Activated T-helper 1 cell treated with anti-CD3 and anti-CD28 coated beads, Interleukin-2, amount 50 U/mL, for 16 hours (primary cell): ENCODE data around the gene SLC5A2.
A peak's percentile ranks its signal among the peaks of the same experiment; 100 is the strongest.
"Not testable (repeated sequence)": the region's sequence is repeated elsewhere in the genome, so short reads cannot be mapped to it uniquely, and the experiment has no call there.

Source experiments
- DNase-seq, 2 donors: peaks; one replicate each; pipeline ENCODE4 v3.0.0-alpha.2; 2020; ENCODE audit warnings: low read depth in 1 of 2, low spot score in 1 of 2

SLC5A2 gene

DNA sequence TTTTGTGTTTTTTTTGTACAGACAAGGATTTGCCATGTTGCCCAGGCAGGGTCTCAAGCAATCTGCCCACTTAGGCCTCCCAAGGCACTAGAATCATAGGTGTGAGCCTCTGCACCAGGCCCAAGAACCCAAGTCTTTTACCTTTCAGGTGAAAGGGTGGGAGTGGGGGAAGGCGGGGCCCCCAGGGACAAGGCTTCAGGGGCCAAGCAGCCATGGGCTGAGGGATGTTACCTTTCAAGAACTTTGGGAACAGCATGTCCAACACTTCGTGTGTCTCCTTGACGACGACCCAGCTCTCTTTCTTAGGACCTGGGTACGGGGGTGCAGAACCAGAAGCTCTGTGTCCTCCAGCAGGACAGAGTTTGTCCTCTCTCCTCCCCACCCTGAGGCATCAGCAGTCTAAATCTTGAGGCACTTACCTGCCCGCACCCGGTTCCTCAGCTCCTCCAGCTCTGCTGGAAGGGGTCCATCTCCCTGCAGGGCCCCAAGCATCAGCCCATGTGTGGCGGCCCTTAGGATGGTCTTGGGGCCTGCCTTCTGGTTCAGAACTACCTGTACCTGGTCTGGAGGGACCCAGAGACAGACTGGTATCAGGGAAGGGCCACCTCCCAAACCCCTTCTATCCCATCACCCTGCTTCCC lies 9.0 kb downstream of the SLC5A2 start:
- DNase-seq: no peak

DNA sequence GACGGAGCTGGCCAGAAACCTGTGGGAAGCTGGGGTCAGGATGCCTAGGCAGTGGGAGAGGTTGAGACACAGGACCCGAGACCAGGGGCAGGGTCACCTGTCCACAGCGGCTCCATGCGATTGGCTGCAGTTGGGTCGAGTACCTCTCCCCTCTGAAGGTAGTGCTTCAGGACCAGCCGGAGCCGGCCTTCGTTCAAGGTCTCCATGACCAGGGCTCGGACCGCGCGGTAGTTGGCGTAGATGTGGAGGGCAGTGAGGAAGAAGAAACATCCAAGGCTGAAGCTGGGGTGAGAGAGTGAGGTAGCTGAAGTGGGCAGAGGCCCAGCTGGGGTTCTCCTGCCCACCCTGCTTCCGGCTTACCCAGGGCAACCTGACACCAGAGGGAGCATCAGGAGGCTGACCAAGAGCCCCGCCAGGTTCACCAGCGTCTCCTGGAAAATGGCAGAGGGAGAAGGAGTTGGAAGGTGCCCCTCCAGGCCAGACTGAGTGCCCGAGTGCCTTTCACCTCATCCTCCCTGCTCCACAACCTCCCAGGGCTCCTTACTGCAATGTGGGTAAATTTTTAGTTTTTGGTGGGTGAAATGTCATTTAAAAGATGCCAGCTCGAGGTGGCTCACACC lies 10.7 kb downstream of the SLC5A2 start:
- no peak for DNase-seq

DNA sequence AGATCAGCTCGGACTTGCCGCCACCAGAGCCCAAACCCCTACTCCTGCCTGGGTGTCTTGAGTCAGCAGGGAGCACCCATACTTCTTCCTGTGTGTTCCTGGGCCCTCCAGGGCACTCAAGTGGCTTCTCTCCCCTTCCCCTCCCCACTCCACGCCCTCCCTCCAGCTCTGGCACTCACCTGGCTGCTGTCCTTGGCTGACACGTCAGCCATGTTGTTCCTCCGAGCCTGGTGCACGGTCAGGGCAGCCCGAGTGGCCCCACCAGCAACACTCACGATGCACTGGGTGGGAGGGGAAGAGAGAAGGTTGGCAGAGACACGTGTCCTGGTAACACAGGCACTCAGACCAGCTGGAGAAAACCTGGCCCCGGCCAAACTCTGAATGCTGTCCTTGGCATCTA lies 13.7 kb downstream of the SLC5A2 start:
- no peak for DNase-seq

DNA sequence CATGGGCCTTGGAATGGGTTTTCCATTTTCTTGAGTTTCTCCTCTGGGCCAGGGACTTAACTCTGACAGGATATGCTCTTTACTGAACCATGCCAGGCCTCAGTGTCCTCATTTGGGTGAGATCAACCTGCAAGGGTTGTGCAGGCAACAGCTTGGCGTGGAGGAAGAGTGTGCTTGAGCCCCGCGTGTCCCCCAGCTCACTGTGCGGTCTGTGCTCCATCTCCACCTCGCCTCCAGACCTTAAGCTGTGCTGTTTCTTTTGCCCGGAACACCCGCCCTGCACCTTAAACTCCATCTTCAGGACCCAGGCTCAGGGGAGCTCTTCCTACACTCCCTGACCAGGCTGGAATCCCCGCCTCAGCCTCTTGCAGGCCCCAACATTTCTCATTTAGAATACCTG lies 15.6 kb downstream of the SLC5A2 start:
- DNase-seq: no peak

DNA sequence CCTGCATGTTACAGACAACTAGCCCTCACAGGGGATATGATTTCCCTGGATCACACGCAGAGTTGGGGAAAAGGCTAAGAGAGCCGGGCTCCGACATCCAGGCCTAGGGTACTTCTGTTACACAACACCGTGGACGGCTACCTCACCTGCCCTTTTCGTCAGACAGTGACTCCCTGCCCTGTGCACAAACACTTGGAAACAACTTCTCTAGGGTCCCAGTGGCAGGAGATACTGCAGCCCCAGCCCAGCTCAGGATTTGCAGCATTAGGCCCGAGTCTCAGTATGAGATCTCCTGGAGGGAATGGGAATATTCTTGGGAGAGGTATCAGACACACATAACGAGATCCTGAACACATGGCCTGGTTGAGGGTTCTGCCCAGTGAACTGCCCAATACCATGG lies 17.0 kb downstream of the SLC5A2 start:
- DNase-seq: no peak

DNA sequence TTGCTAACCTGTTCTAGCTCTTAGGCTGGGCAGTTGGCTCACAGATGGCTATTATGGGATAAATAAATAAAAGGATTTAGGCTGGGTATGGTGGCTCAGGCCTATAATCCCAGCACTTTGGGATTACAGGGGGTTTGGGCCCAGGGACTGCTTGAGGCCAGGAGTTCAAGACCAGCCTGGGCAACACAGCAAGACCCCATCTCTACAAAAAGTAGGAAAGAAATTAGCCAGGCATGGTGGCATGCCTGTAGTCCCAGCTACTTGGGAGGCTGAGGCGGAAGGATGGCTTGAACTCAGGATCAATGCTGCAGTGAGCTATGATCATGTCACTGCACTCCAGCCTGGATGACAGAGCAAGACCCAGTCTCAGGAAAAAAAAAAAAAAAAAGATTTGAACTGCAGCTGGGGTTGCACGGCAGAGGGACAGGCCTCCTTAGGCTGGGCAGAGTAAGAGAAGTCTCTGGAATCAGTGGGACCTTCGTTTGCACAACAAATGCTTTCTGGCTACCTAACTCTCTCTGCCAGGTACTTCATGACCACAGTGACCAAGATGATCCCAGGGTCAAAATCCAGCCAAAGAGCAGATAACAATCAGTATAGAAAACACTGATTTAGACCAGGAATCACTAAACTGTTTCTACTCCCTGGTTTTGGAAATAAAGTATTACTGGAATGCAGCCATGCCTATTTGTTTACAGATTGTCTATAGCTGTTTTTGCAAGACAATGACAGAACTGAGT lies 18.5 kb downstream of the SLC5A2 start:
- no peak for DNase-seq

DNA sequence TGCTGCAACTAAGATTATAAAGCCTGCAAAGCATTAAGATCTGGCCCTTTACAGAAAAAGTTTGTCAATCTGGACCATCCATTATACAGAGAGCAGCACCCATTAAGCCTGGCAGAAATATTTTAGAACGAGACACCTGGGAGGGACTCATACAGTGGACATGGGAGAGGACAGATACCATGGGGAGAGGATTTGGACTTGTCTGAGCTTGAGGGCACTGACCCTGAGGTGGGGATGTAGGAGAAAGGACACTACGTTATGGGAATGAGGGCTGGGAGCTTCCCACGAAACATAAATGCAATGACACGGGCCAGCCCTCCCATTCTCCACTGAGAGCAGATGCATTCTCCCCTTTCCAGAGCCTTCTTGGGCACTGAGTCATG lies 19.0 kb downstream of the SLC5A2 start:
- no peak for DNase-seq

DNA sequence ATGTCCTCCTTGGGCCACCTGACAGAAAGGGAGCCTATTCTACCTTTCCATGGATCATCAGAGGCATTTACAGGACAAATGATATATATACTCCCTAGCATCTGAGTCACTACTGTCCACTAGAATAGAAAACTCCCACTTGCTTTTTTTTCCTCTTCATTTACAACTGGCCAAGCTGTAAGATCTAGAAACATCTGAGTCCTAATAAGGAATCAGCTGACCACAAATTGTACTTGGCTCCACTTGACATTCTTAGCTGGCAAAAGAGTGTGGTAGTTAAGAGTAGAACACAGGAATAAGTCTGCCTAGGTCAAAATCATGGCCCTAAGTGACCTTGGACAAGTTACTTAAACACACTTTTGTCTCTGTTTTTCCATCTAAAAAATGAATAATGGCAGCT lies 20.1 kb downstream of the SLC5A2 start:
- no peak for DNase-seq

DNA sequence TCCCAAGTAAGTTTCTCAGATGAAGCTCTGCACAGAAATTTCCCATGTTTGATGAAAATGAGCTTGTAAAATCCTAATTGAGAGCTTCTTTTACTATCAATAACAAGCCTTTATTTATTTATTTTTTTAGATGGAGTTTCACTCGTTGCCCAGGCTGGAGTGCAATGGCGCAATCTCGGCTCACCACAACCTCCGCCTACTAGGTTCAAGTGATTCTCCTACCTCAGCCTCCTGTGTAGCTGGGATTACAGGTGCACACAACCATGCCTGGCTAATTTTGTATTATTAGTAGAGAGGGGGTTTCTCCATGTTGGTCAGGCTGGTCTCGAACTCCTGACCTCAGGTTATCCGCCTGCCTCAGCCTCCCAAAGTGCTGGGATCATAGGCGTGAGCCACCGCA lies 20.6 kb downstream of the SLC5A2 start:
- DNase-seq: not testable (repeated sequence)

DNA sequence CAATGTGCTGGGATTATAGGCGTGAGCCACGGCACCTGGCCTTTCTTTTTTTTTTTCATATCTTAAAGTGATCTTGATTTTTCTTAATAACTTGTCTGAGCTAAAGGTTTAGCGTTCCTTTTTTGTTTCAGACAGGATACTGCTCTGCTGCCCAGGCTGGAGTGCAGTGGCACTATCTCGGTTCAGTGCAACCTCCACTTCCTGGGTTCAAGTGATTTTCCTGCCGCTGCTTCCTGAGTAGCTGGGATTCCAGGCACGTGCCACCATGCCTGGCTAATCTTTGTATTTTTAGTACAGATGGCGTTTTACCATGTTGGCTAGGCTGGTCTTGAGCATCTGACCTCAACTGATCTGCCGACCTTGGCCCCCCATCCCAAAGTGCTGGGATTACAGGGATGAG lies 21.2 kb downstream of the SLC5A2 start:
- DNase-seq: no peak

DNA sequence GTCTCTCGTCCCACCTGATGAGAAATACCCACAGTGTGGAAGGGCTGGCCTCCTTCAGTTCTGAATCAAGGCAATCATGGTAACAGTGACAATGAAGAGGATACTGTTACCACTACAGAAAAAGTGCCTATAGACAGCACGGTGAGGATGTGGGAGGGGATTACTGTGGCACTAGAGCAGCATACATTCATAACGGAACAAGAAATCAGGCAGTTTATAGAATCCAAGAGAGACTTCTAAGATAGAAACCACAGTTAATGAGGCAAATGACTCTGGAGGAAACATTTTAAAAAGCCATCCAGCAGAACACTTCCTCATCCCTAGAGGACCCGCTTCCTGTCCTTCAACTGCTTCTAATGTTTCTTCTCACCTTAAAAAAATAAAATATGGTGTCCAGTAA lies 22.6 kb downstream of the SLC5A2 start:
- no peak for DNase-seq

DNA sequence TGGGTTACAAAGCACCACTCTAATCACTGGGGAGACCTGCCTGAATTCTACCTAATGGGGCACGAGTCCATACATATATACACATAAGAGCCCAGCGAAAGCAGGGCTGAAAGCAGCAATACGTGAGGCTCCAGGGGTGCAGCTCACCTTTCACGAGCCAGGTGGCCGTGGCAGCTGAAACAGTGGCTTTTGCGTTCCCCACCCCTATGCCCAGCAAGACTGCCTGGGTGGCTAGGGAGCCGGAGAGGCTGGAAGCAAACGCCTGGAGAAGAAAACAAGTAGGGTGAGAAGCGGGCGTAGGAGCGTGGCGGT lies 24.6 kb downstream of the SLC5A2 start:
- no peak for DNase-seq

DNA sequence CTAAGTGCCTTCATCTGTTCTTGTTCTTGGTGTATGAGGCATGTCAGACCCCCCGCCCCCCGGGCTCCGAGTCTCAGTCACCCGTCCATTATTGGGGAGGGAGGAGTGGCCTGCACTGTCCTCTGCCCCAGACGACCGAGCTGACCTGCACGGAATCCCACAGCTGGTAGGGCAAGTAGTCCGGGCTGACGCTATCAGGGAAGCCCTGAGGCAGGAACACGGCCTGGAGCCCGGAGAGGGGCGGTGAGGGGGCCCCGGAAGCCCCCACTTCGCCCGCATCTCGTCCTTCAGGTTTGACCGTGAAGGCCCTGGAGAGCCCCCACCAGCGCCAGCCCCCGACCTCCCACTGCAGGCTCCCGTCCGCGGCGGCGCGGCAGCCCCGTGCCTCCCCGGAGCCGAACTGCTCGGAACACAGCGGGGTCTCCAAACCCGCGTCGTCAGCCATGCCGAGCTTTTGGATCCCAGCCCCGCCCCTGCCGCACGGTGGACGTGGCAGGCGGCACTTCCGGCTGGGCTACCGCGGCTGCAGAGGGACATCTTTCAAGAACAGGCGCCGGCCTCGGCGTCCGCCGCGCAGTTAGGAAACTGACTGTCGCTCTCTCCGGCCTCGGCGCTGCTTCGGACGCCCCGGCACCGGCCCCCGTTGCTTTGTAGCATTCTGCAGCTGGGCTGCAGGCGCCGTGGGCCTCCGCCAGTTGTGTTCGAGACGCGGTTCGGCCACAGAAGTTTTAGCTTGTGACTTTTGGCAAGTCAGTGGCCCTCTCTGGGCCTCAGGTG lies 25.2 kb downstream of the SLC5A2 start, which contains the start of gene RUSF1:
RUSF1 (minus strand) TSS at position 463 of the 777 bp plus-strand sequence; CDS start at position 445, 18 bp downstream.
- DNase-seq: peak; percentile 65 to 70

DNA sequence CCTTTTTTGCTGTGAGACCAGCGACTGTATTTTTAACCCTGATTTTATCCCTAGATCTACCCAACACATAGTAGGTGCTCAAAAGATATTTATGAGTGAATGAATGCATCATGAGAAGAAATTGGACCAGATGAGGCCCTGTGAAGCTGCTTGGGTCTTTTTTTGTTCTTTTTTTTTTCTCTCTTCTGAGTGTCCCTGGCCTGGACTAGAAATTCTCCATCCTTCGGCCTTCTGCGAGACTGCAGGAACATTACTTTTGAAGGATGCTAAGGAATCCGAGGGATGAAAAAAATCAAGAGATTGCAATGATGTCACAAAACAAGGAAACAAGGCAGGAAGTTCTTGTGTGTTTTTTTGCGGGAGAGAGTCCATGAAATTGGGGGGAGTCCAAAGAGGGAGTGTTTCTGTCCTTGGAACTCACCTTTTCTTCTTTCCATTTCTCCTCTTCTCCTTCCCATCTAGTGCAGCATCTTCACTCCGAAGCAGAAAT lies 25.8 kb downstream of the SLC5A2 start:
- no peak for DNase-seq

DNA sequence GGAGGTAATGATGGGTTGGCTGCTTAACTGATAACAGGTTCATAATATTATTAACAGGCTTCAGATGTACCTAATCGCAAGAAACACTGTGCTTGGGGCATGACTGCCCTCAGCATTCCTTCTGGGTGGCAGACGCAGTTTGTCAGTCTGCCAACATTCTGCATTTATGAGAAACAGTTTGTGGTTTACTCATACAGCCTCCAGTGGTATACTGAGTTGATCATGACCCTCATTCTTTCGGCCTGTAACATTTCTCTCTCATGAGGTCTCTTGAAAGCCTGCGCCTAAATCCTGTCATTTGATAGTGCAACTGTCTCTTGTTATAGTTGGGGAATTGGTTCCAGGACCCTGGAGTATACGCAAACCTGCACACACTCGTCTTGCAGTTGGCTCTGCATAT lies 30.2 kb downstream of the SLC5A2 start:
- DNase-seq: no peak

DNA sequence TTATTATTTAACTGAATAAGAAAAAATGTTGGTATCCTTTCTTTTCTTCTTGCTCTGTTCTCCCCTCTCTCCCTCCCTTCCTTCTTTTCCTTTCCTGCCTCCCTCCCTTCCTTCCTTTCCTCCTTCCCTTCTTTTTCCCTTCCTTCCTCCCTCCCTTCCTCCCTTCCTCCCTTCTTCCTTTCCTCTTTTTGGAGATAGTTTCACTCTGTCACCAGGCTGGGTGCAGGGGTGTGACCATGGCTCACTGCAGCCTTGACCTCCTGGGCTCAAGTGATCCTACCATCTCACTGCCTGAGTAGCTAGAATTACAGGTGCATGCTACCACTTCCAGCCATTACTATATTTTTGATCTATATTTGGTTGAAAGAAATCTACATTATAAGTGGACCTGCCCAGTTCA lies 31.0 kb downstream of the SLC5A2 start:
- DNase-seq: no peak

DNA sequence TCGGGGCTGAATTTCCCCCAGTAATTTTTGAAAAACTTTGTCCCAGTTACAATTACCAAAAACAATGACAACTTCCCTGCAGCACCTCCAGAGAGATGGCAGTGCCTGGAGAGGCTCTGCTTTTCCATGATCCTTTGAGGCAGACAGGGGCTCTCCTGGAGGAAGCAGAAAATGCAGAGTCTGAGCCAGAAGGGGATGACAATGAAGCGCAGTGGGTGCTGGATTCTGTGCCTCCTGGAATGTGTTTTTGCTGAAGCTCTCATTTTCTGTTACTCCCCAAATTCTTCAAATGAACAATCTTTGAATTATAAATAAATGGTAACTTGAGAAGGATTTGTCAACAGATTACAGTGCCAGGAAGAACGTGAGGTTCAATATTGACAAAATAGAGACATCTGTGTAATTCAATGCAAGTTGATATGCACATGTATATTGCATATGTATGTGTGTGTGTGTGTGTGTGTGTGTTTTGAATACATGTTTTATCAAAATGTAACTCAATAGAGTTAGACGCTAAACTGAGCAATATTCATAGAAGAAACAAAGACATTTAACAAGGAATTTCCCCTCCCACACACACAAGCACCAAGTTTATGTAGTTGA lies 35.0 kb downstream of the SLC5A2 start:
- DNase-seq: no peak

DNA sequence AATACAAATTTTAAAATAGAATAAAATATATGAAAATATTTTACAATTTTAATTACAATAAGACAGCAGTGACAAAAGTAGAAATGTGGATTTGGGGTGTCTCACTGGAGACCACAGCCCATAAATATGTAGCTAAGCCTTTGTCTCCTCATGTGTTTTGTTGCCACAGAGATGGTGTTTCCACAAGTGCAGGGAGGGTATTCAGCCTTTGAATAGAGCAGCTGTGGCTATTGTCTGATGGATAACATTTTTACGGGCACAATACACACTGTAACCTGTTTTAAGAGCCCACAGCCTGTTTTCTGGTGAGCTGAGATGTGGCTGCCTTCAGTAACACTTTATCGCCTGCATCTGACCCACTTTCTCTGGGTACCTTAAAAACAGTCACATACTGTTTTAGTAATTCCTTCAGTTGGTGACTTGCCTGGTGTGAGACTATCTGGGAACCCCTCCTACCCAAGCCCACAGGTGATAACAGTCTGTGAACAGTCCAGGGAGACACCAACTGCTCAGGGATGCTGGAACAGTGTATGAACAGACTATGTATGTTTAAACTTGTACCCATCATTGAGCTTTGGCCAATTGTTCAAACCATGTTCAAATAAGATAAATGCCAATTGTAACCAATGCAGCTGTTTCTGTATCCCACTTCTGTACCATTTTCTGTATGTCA lies 37.0 kb downstream of the SLC5A2 start:
- DNase-seq: no peak

DNA sequence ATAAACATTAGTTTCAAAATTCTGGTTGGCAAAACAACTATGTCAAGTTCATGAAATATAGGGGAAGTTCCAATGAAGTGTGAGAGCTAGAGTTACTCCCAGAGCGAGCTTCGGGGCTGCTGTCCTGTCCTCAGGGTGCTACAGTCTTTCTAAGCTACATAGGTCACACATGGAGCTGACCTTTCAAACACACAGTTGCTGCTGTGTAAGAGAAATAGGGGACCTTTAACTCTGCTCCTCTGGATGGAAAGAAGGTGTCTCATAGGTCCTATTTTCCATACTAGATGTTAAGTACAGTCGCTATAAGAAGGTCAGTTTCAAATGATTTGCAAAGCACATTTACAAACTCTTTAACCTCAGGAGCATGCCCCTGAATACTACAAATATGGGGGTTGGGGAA lies 38.4 kb downstream of the SLC5A2 start:
- DNase-seq: no peak

DNA sequence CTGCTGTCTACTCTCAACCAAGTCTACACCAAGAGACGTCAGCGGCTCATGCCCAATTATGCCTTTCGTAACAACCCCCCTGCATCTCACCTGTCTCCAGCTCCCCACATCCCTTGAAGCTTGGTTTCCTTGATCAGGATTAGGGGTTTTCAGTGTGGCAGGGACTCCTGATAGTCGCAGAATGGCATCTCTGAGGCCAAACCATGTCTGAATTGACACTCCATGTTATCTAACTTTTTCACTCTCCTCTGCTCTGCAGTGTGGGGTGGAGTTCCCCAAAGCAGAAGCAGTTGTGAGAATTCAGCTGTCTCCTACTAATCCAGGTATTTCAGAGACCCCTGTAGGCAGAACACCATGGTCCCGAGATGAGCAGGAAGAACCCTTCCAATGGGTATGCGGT lies 39.1 kb downstream of the SLC5A2 start:
- DNase-seq: no peak

DNA sequence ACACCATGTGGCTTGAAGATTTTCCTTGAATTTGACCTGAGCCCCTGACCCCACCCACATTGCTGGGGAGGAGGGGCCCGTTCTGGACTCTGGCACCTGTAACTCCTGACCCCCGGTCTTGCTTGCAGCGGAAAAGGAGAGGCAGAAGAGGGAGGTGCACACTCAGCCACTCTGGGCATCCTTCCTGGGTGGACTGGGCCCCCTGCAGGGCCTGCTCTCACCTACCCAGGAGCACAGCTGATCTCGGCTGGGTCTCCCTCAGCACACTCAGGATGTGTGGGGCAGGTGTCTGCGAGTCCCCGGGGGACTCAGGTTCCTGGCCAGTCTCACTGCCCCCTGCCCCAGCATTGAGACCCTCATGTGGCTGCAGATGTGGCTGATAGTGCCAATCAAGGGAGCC lies 40.8 kb downstream of the SLC5A2 start:
- DNase-seq: not testable (repeated sequence)
